Psoas muscle (tissue), 8 donors: ENCODE data around the gene HAL. TPM values are rescaled to one million over a fixed set of nuclear protein-coding genes. Genes with fewer than 3 reads are reported as not detected.
A peak's percentile ranks its signal among the peaks of the same experiment; 100 is the strongest.

Experiments used
- ATAC-seq, 4 donors: fragments of 200-7000 bp; cut with Tn5 transposase; one replicate each; pipeline ENCODE4 v1.9.1; 2020; ENCODE audit warnings: moderate library complexity in 3 of 4, mild to moderate bottlenecking in 2 of 4
- DNase-seq, 2 donors: peaks; one replicate each; pipeline ENCODE4 v3.0.0-alpha.2; 2020
- H3K27ac ChIP-seq: fragments of 200-600 bp; one replicate; pipeline ENCODE4 v1.8.0; 2022
- H3K27me3 ChIP-seq, 3 donors: fragments of 200-600 bp in 1 of 3; one replicate each; pipeline versions ENCODE4 v1.6.1 to v1.8.0; 2013 to 2022; ENCODE audit warnings: low read length in 2 of 3, mild to moderate bottlenecking in 2 of 3, moderate library complexity in 1 of 3; ENCODE audit not compliant: insufficient read depth in 3 of 3
- H3K36me3 ChIP-seq, 2 donors: fragments of 200-600 bp in 1 of 2; one replicate each; pipeline versions ENCODE4 v1.6.1 to v1.8.0; 2013 to 2022; ENCODE audit warnings: low read depth in 1 of 2, mild to moderate bottlenecking in 1 of 2, moderate library complexity in 1 of 2; ENCODE audit not compliant: insufficient read depth in 1 of 2
- H3K4me1 ChIP-seq: fragments of 200-600 bp; one replicate; pipeline ENCODE4 v1.8.0; 2022
- H3K4me3 ChIP-seq: fragments of 200-600 bp; one replicate; pipeline ENCODE4 v1.8.0; 2022; ENCODE audit warnings: mild to moderate bottlenecking
- H3K9me3 ChIP-seq: fragments of 200-600 bp; one replicate; pipeline ENCODE4 v1.8.0; 2022
- CTCF ChIP-seq: fragments of 200-600 bp; IDR thresholded peaks from one replicate; pipeline ENCODE4 v1.8.0; 2022; ENCODE audit warnings: antibody characterized with exemption
- WGBS, 3 donors: extraction: QIAGEN DNeasy Blood & Tissue Kit; methylation state at CpG; one replicate each; pipeline versions ENCODE4 v1.1.6 to v1.1.7; 2013; 5-methylcytosine and 5-hydroxymethylcytosine counted together
- intact Hi-C, 2 donors: fragments of 100-400 bp; cut with DNase I; formaldehyde crosslinking; loops; one replicate each; pipeline versions ENCODE4 v1.11.0 to v1.14.2; 2022
- polyA plus RNA-seq, 3 donors: library from polyadenylated mRNA; stranded (reverse); fragments of 200-250 nt; gene quantifications; one replicate each; pipeline ENCODE4 v1.2.3, GENCODE V29; 2013
- total RNA-seq, 4 donors: library from RNA; stranded (reverse); fragmentation: NEBNext Ultra II Directional in 2 of 4; extraction: Animal tissue kit (Norgen Biotek cat#: 25700) in 2 of 4; gene quantifications; one replicate each; pipeline versions ENCODE4 v1.2.1 to v1.2.4, GENCODE V29; 2021 to 2023
- donor health status: healthy with polysubstance abuse.
- donor health status: DM: no; HTN: no; CAD: no; lungs with moderate emphysema.
- donor health status: Bipolar disorder and iron deficiency.
- donor health status: healthy.
- donor health status: DM: yes; HTN: yes; CAD: no.
- donor health status: DM: no; HTN: no; CAD: no.
- donor health status: DM: no; HTN: no; CAD: no.
- donor health status: DM: yes; HTN: yes; CAD: no.

The HAL gene
- total and polyA plus RNA-seq, 7 donors: 0.04 to 0.34 (median 0.10) TPM; not detected in 2

DNA sequence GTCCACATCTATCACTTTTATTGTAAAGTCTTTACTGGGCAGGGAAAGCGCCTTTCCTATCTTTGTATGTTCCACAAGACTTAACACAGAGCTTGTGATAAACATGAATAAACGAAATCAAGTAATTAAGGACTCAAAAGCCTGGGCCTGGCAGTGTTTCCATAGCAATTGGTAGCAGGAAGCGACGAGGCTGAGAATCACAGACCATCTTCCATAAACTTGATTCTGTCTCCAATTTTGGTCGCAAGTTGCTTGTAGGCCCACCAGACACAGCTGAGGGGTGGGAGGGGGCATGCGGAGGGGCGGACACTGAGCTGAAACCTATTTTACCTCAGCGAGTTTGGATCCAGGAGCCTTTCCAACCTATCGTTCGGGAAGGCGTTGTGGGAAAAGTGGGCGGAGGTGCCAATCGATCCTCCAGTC is 54.0 kb downstream of the HAL start:
- DNase-seq: no peak
- Histone ChIP-seq H3K27me3 (no peaks in the 10 kb centered on the region), H3K4me3 (peak overlapping the region; percentile 97), H3K4me1 (no peaks in the 10 kb centered on the region), H3K27ac (peak overlapping the region; percentile 76), H3K36me3 (no peaks in the 10 kb centered on the region), H3K9me3 (no peaks in the 10 kb centered on the region)
- 9 to 14% (median 13%) methylated on average over 13 of the region's 13 CpGs for WGBS, 3 donors
- no peak for TF ChIP-seq CTCF
- intact Hi-C loops: loop anchor here in 1 of 2 donors (10.0 kb wide), 1 partner anchor 77 kb away; no protein-coding TSS in a partner anchor
- no peak for ATAC-seq

DNA sequence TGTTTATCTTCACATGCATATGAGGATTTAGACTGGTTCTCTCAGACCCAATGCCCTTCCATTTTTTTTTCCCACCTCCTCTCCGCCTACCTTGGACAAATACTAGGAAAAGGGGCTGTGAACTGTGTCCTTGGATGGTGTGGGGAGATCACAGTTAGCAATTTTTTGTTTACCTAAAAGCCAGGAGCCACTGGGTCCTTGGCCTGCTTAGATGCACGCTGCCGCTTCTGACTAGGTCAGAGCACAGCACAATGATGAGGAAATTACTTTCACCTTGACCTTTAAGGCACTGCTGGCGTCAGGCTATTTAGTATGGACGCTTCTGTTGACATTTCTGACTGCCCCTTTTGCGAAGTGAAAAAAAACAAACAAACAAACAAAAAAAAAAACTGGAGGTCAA is 55.6 kb downstream of the HAL start:
- Histone ChIP-seq H3K36me3 (no peaks in the 10 kb centered on the region), H3K4me1 (no peaks in the 10 kb centered on the region), H3K27ac (no peak overlapping the region), H3K9me3 (no peaks in the 10 kb centered on the region), H3K4me3 (no peak overlapping the region), H3K27me3 (no peaks in the 10 kb centered on the region)
- intact Hi-C loops: loop anchor here in 1 of 2 donors (10.0 kb wide), 1 partner anchor 76 kb away; no protein-coding TSS in a partner anchor
- 60 to 75% (median 74%) methylated on average over 6 of the region's 6 CpGs for WGBS, 3 donors
- TF ChIP-seq CTCF: no peak
- ATAC-seq (no peak), DNase-seq (no peak)

Other genes starting within 250 kb of the HAL start
- gene NTN4, start 205.6 kb downstream of the HAL start, total RNA-seq: 10 to 100 TPM in 1 of 4 donors, 1 to 10 TPM in 3; 3.9 to 13.3 (median 5.4) TPM
- gene NTN4, start 205.6 kb downstream of the HAL start, polyA plus RNA-seq: 1 to 10 TPM; 2.9 to 4.3 (median 3.8) TPM
- 10 to 100 TPM in 3 of 4 donors, 1 to 10 TPM in 1; 8.8 to 13.7 (median 11.3) TPM for gene SNRPF, start 137.4 kb downstream of the HAL start, total RNA-seq
- gene SNRPF, start 137.4 kb downstream of the HAL start, polyA plus RNA-seq: 10 to 100 TPM; 16.3 to 40.8 (median 24.2) TPM
- under 1 TPM in 2 of 4 donors, not detected in 2; 0.08 to 0.30 TPM for gene CCDC38, start 53.7 kb downstream of the HAL start, total RNA-seq
- gene CCDC38, start 53.7 kb downstream of the HAL start, polyA plus RNA-seq: under 1 TPM in 1 of 3 donors, not detected in 2; 0.04 TPM
- gene AMDHD1, start 53.0 kb downstream of the HAL start, total RNA-seq: 1 to 10 TPM in 1 of 4 donors, under 1 TPM in 3; 0.20 to 1.0 (median 0.47) TPM
- 1 to 10 TPM in 1 of 3 donors, under 1 TPM in 2; 0.18 to 1.1 (median 0.45) TPM for gene AMDHD1, start 53.0 kb downstream of the HAL start, polyA plus RNA-seq
- 10 to 100 TPM; 27.5 to 51.2 (median 33.4) TPM for gene LTA4H, start 39.2 kb upstream of the HAL start, total RNA-seq
- 10 to 100 TPM; 18.6 to 41.4 (median 22.2) TPM for gene LTA4H, start 39.2 kb upstream of the HAL start, polyA plus RNA-seq
- 10 to 100 TPM in 2 of 4 donors, 1 to 10 TPM in 2; 7.8 to 12.6 (median 10.0) TPM for gene ELK3, start 198.0 kb upstream of the HAL start, total RNA-seq
- 10 to 100 TPM in 1 of 3 donors, 1 to 10 TPM in 2; 3.7 to 13.9 (median 4.8) TPM for gene ELK3, start 198.0 kb upstream of the HAL start, polyA plus RNA-seq